CD1c-positive myeloid dendritic cell (primary cell): ENCODE data around the gene BCL6B.
"Not testable (repeated sequence)": the region's sequence is repeated elsewhere in the genome, so short reads cannot be mapped to it uniquely, and the experiment has no call there.

Source experiments
- DNase-seq: peaks from one replicate; pipeline ENCODE4 v3.0.0-alpha.2; 2016; ENCODE audit errors: extremely low spot score

BCL6B gene

GRCh38 chr17:7022781-7023571, at the start of gene BCL6B:
Gene BCL6B (plus strand): TSS chr17:7023050. CDS start chr17:7023672, 622 bp downstream.
- no peak for DNase-seq

GRCh38 chr17:6979440-6979839, 43.4 kb upstream of the BCL6B start:
- DNase-seq: not testable (repeated sequence)

GRCh38 chr17:6981426-6981825, 41.4 kb upstream of the BCL6B start:
- no peak for DNase-seq

- DNase-seq: no peak
These were observed 37.6 kb upstream of the BCL6B start for GRCh38 chr17:6985266-6985665.

GRCh38 chr17:6986676-6987075, 36.2 kb upstream of the BCL6B start:
- DNase-seq: no peak

- no peak for DNase-seq
These were observed 33.1 kb upstream of the BCL6B start for GRCh38 chr17:6989779-6990178.

GRCh38 chr17:6993613-6994056, 29.2 kb upstream of the BCL6B start:
- not testable (repeated sequence) for DNase-seq

GRCh38 chr17:6994118-6994598, 28.7 kb upstream of the BCL6B start:
- no peak for DNase-seq

GRCh38 chr17:6994666-6995256, 28.1 kb upstream of the BCL6B start:
- no peak for DNase-seq

GRCh38 chr17:6995500-6996255, 27.2 kb upstream of the BCL6B start, which contains the start of gene ALOX12:
Gene ALOX12 (plus strand): TSS chr17:6996049. CDS start chr17:6996118, 69 bp downstream.
- DNase-seq: no peak

- no peak for DNase-seq
These were observed 26.4 kb upstream of the BCL6B start for GRCh38 chr17:6996256-6997011.

GRCh38 chr17:6997171-6997570, 25.7 kb upstream of the BCL6B start:
- DNase-seq: no peak

GRCh38 chr17:6998855-6999508, 23.9 kb upstream of the BCL6B start:
- peak; percentile 17 for DNase-seq

GRCh38 chr17:7001318-7001961, 21.4 kb upstream of the BCL6B start:
- DNase-seq: peak; percentile 24

- no peak for DNase-seq
These were observed 20.4 kb upstream of the BCL6B start for GRCh38 chr17:7002288-7003047.

GRCh38 chr17:7003745-7004144, 19.1 kb upstream of the BCL6B start:
- no peak for DNase-seq

GRCh38 chr17:7004398-7005253, 18.2 kb upstream of the BCL6B start:
- DNase-seq: peak; percentile 82

- no peak for DNase-seq
These were observed 17.1 kb upstream of the BCL6B start for GRCh38 chr17:7005716-7006115.

GRCh38 chr17:7007143-7007542, 15.7 kb upstream of the BCL6B start:
- DNase-seq: no peak
